ENCODE data around the gene TCEANC.
A peak's percentile ranks its signal among the peaks of the same experiment; 100 is the strongest.
"Not testable (repeated sequence)": the region's sequence is repeated elsewhere in the genome, so short reads cannot be mapped to it uniquely, and the experiment has no call there.

Gene TCEANC

DNA sequence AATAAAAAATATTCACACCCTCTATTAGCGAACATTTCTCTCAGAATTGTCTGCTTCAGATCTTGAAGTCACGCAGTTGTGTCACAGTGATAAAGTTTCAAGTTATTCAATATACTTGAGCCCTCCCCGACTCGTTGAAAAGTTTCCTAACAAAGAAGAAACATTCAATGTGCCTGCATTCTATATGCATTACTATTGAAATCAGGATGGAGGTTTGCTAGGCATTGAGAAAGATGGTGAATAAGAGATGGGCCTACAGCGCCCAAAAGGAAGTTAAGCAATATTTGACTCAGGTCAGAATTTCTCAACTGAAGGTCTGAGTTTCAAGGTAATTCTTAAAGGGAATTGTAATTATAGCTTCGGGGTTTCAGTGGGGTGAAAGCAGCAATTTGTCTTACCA is 6.1 kb downstream of the TCEANC start:
- no peak for DNase-seq

- no peak for DNase-seq
Measured at GRCh38 chrX:13661735-13662288, 8.9 kb downstream of the TCEANC start.

DNA sequence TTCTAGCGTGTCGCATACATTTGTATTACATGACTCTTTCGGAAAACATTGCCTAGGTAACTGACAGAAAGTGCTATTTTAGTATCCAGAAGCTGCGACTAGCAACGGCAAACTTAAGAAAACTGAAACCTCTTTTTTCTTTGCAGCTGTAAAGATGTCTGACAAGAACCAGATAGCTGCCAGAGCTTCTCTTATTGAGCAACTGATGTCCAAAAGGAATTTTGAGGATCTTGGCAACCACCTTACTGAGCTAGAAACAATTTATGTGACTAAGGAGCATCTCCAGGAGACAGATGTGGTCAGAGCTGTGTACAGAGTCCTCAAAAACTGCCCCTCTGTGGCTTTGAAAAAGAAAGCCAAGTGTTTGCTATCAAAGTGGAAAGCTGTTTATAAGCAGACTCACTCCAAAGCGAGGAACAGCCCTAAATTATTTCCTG is 9.4 kb downstream of the TCEANC start:
- DNase-seq: no peak

GRCh38 chrX:13664020-13664419 is 11.1 kb downstream of the TCEANC start:
- no peak for DNase-seq

- no peak for DNase-seq
Measured at GRCh38 chrX:13666836-13667235, 13.9 kb downstream of the TCEANC start.

- no peak for DNase-seq
Measured at GRCh38 chrX:13667919-13668318, 15.0 kb downstream of the TCEANC start.

GRCh38 chrX:13669246-13669737 is 16.4 kb downstream of the TCEANC start:
- DNase-seq: no peak

- not testable (repeated sequence) for DNase-seq
Measured at GRCh38 chrX:13669755-13670154, 16.8 kb downstream of the TCEANC start.

DNA sequence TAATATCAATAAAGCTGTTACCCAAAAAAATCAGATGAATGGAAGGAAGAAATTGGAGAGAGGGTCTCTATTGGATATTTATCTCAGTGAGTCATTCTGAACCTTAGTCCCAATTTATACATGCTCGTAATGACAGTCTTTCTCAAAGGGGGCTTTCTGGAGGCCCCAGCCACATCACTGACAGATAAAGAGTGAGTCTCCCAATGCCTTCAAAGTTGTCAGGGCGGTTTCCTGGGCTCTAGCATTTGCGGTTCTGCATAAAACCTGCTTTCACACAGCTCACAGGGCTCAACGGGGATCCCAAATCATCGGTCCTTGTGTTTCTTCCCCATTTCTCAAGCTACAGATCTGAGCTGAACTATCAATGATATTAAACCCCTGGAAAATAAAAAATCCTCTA is 17.3 kb downstream of the TCEANC start:
- DNase-seq: no peak

- no peak for DNase-seq
Measured at GRCh38 chrX:13673016-13673415, 20.1 kb downstream of the TCEANC start.

DNA sequence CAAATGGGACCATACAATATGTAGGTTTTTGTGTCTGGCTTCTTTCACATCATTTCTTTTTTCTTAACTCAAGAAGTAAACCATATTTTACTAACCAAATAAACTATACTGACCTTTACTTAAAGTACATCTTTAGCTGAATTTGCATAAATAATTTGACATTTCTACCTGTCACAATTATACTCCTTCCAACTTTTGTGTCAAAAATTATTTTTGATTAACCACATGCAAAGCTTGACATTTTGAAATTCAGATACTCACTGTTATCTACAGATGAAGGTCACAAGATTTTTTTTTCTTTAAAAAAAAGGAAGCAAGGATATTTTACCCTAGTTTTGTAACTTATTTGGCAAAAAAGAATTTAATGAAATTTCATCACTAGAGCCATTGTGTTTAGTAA is 23.9 kb downstream of the TCEANC start:
- DNase-seq: no peak

GRCh38 chrX:13679700-13680099 is 26.8 kb downstream of the TCEANC start:
- DNase-seq: not testable (repeated sequence)

- DNase-seq: no peak
Measured at GRCh38 chrX:13681595-13681994, 28.7 kb downstream of the TCEANC start.

GRCh38 chrX:13684361-13684760 is 31.4 kb downstream of the TCEANC start:
- no peak for DNase-seq

- no peak for DNase-seq
Measured at GRCh38 chrX:13685126-13685763, 32.3 kb downstream of the TCEANC start.

DNA sequence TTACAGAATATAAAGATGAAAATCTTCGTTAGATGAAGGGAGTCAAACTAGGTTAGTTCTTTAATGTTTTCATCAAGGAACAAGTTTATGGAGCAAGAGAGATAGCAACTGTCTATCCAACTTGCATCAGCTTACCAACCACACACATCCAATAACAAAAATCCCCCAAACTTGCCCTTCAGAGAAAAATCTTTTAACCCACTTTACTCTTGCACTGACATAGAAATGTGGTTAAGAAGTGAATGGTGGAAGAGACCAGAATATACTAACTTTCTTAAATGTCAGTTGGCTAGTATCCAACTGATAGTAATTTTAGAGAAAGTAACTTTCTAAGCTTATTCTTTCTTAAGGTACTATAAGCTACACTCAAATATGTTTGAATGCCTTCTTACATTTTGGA is 34.3 kb downstream of the TCEANC start:
- no peak for DNase-seq

- no peak for DNase-seq
Measured at GRCh38 chrX:13688384-13688957, 35.5 kb downstream of the TCEANC start.

GRCh38 chrX:13688958-13689740 is 36.2 kb downstream of the TCEANC start, which contains the start of gene RAB9A:
Gene RAB9A (plus strand): TSS chrX:13689128. CDS start chrX:13708747, 19,619 bp downstream.
- peak; percentile 68 for DNase-seq

DNA sequence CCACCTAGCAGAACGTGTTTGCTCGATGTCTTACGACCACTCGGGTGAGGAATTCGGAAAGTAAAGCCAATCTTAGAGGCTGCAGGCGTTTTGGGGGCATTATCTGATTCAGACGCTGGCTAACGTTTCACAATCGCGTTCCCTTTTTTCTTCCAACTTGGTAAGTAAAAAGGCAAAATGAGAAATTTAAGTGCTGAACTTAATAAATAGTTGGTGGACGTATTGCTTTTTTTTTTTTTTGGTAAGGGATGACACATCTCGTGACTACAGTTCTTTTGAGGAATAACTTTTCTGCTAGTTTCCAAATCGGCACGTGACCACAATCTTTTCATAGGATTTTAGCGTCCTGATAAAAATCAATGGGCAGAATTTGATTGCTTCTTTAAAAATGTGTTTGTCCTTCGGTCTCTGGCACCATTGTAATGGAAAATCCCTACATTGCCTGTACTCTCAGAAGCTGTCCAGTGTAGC is 36.8 kb downstream of the TCEANC start:
- DNase-seq: no peak

DNA sequence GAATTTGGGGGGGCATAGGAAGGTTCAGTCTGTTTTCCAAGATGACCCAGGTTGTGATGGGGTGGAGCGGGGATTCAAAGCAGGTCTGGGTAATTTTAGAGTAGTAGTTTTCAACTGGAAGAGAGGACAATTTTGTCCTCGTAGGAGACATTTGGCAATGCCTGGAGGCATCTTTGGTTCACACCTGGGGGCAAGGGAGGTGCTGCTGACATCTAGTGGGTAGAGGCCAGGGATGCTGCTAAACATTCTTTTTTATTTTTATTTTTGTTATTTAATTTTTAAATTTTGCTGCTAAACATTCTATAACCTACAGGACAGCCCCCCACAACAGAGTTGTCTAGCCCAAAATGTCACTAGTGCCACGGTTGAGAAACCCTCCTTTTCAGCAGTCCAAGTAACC is 37.9 kb downstream of the TCEANC start:
- no peak for DNase-seq

GRCh38 chrX:13691841-13692371 is 39.0 kb downstream of the TCEANC start:
- DNase-seq: no peak

DNA sequence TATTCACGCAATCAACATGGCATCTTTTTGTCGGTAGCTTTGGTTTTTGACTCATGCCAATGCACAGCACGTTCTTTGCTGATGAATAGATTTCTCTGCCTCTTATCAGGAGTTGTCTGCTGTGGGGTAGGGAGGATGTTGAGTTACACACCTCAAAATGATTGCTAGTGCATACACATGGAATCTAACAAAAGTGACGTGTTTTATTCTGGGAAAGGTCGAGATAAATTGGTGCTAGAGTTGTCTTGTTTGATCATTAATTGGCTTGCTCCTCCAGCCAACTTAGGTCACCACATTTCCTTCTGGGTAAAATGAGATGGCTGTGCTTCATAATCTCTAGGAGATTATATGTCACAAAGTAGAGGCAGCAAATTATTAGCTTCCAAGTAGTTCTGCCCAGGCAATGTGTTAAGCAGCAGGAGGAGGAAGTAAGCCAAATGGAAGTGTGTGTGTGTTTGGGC is 39.9 kb downstream of the TCEANC start:
- DNase-seq: no peak

DNA sequence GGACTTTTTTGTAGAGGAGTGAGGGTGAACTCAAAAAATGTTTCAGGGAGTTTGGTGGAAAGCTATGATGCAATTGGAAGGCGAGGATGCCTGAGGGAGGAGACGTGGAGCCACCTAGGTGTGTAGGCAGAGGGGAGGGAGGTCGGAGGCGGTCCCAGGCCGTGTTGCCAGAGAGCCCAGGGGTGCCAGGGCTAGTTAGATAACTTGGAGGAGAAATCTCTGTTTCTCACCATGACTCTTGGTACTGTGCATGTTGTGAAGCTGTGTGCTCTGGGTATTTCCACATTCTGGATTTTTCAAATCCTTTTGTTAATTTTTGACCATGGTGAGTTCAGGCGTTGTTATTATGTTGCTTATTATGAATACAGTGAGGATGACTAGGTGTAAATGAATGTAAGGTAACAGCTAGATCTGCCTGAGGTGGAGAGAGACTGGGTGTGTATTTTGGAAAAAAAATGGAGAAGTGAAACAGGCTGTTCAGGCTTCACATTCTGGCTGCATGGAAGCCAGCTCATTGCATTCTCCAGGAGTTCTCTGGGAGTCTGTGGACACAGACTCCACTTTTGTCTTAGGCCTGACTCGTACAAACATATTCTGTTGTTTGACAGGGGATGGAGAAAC is 40.5 kb downstream of the TCEANC start:
- no peak for DNase-seq
